H7 (cell line): ENCODE data around the gene RAPGEF5. TPM values are rescaled to one million over a fixed set of nuclear protein-coding genes. Genes with fewer than 3 reads are reported as not detected.
"Not testable (repeated sequence)": the region's sequence is repeated elsewhere in the genome, so short reads cannot be mapped to it uniquely, and the experiment has no call there.

Source experiments
- DNase-seq: peaks from one replicate; pipeline ENCODE4 v3.0.0; 2012
- H3K27me3 ChIP-seq: 2 replicates; pipeline ENCODE4 v1.6.0; 2011; ENCODE audit warnings: mild to moderate bottlenecking, low read length; ENCODE audit not compliant: control insufficient read depth, insufficient read depth
- H3K36me3 ChIP-seq: replicated peaks from 2 replicates; pipeline ENCODE4 v1.5.1; 2011; ENCODE audit warnings: low read length; ENCODE audit not compliant: control insufficient read depth, insufficient read depth
- H3K4me3 ChIP-seq: 2 replicates; pipeline ENCODE4 v1.5.1; 2011; ENCODE audit warnings: low read depth, mild to moderate bottlenecking, control low read depth, low read length, moderate library complexity; ENCODE audit not compliant: insufficient read depth
- total RNA-seq: library from RNA; depleted of rRNA; stranded (reverse); fragments of >200 nt; shearing (Covaris generic); gene quantifications from 2 replicates; pipeline ENCODE4 v1.2.3, GENCODE V29; 2014

RAPGEF5 gene
- total RNA-seq, 1 experiment from 2014 or later: 4.2 TPM

DNA sequence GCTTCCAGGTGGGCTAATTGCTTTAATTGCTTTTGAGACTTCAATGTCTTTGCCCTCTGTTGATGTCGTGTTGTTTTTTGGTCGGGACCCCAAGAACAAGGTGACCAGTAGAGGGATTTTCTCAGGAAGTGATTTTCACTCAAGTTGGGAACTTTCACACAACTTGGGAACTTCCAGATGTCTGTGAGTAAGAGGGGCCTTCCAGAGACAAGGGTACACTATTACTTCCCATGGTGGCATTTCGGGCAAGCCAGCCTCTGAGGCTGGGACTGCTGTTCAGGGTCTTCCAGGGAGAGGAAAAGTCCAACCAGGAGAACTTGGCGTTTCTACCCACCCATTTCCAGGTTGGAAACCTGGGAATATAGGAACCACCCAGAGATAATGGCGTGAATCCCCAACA is 241.3 kb downstream of the RAPGEF5 start:
- no peak for DNase-seq
- no peaks in the 10 kb centered on the region; the same call in 1 of the 2 replicates for H3K36me3 ChIP-seq
- H3K4me3 ChIP-seq: no peak overlapping the region
- no peaks in the 10 kb centered on the region for H3K27me3 ChIP-seq

DNA sequence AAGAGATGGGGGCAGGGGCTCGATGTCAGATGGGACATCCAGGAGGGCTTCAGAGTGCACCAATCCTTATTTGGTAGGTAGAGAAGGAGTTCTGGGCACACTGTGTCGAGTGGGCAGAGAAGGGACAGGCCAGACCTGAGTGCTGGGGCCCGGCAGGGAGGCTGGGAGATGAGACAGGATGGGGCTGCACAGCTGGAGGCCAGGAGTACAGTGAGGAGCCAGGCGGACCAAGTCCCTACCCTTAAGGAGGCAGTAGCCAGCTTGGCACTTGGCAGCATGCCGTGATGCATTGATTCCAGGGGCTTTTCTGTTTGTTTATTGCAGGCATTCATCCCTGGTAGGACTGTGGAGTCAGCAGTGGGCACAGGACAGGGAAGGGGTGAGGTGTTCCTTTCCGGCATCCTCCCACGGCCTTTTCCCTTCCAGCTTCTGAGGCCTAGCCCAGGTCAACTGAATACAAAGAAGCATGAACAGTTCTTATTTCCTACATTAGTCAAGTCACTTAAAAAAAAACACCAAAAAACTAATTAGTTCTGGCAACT is 242.4 kb downstream of the RAPGEF5 start:
- DNase-seq: no peak
- H3K4me3 ChIP-seq: no peak overlapping the region

DNA sequence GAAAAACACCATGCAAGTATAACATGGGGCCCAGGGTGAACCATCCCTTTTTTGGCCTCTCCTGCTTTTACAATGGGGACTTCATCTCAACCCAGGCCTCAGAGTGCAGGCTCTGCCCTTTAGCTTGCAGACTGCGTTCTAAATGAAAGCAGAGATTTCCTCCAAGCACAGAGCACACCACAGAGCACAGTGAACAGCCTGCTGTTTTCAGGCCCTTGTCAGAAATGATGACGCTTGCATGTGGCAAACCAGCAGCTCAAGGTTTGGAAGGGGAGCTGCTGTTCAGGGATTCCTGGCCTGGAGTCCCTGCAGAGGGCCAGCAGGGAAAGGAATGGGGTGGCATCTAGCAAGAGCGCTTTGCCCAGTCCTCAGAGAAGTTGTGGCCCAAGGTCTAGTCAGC is 243.9 kb downstream of the RAPGEF5 start:
- Histone ChIP-seq H3K4me3 (no peak overlapping the region), H3K36me3 (no peaks in the 10 kb centered on the region; the same call in 1 of the 2 replicates), H3K27me3 (no peaks in the 10 kb centered on the region)
- DNase-seq: no peak

More for the DNA sequence above, 242.4 kb downstream of the RAPGEF5 start:
- no peaks in the 10 kb centered on the region for H3K27me3 ChIP-seq
- no peaks in the 10 kb centered on the region; the same call in 1 of the 2 replicates for H3K36me3 ChIP-seq

DNA sequence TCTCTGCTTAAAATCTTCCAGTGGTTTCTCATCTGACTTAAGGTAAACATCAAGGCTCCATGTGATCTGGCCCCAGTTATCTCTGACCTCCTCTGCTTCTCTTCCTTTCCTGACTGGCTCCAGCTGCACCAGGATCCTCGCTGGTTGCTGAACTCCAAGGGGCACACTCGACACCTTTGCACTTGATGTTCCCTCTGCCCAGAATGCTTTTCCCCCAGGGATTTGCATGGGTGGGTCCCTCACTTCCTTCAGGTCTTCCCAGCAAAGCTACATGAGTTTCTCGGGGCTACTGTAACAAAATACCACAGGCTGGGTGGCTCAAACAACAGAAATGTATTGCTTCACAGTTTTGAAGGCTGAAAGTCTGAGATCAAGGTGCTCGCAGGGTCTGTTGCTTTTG is 245.3 kb downstream of the RAPGEF5 start:
- Histone ChIP-seq H3K36me3 (no peaks in the 10 kb centered on the region), H3K4me3 (no peak overlapping the region), H3K27me3 (no peaks in the 10 kb centered on the region)
- no peak for DNase-seq

DNA sequence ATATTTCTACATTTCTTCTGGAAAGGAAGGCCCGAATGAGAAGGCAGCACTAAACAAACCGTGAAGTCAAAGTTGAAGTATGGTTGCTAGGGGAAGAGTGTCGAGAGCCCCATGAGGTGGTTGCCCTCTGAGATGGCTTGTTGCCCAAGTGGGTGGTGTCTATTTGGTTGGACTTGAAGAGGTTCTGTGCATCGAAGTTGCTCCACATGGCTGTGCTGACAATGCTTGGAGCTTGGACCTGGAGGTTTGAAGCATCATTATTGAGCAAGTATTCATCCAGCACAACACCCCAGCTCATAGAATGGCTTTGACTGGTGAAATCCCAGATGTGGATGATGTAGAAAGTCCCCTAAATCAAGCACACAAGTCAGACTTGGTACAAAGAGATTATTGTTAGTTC is 246.1 kb downstream of the RAPGEF5 start:
- no peak overlapping the region for H3K4me3 ChIP-seq
- no peaks in the 10 kb centered on the region for H3K27me3 ChIP-seq
- H3K36me3 ChIP-seq: no peaks in the 10 kb centered on the region
- DNase-seq: no peak

DNA sequence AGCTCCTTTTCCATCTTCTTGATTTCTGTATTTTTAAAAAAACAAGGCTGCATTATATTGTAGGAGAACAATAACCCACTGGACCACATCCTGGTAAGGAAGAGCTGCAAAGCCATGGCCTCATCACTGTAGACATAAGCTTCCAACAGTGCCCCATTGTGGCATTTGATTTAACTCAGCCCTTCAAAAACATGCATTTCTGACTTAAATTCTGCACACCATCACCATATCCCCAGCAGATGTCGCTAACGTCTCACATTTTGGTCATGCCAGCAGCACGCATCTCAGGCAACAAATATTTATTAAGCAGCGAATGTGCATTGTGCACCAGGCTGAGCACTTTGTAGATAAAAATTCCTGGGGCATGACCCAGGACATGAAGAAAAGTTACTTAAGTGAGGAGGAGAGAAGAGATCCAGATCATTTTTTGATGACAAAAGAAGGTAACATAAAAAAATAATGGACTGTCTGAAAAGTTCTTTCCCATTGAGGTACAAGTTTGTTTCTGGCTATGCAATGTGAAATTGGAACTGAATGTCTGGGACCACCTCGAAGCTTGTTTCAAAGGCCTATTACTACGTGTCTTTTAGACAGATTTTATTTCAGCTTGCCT is 246.6 kb downstream of the RAPGEF5 start:
- Histone ChIP-seq H3K27me3 (no peaks in the 10 kb centered on the region), H3K36me3 (no peaks in the 10 kb centered on the region), H3K4me3 (no peak overlapping the region)
- DNase-seq: peak; percentile 76

DNA sequence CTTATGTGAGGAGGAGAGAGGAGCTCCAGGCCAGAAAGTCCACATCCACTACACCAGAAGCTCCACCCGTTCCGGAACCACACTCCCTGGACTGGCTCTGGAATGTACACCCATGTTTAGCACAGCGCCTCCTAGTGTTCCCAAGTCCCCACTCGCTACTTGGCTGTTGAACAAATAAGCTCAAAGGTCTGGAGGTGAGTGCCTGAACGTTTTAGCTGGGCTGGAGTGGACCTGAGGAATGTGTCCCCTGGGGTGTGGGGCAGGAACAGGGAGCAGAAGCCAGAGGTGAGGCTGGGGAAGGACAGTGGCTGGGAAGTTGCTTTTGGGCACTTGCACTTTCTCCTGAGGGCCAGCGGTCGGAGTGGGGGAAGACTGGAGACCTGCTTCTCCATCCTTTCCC is 247.2 kb downstream of the RAPGEF5 start:
- no peaks in the 10 kb centered on the region for H3K27me3 ChIP-seq
- DNase-seq: peak; percentile 56

DNA sequence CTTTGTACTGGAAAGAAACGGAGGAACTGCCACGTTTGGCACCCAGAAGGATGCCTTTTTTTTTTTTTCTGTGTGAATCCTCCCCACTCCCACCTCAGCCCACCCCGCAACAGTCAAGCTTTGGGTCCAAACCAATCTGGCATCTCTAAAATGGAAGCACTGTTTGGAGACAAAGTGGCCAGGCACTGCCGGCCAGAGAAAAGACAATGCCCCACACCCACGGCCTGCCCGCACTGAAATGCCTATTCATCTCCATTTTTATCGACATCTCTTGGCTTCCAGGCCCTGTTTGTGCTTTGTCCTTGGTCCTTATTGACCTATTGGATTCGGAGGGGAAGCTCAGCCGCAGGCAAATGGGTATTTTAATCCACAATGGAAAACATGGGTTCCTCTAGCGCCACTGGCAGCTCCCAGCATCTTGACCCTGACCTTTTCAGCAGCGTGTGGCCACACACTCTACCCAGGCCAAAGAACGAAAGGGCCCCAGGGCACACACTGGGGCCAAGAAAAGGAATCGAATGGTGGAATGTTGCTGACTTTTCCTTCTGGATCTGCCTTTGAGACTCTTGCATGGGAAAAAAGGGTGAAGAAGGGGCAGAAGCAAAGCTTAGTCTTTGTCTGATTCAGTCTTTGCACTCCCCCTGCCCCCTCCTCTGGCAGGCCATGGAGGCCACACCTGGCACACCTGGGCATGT is 248.7 kb downstream of the RAPGEF5 start:
- no peak for DNase-seq
- Histone ChIP-seq H3K4me3 (no peak overlapping the region), H3K27me3 (no peaks in the 10 kb centered on the region), H3K36me3 (no peaks in the 10 kb centered on the region)

More for the DNA sequence above, 247.2 kb downstream of the RAPGEF5 start:
- Histone ChIP-seq H3K4me3 (no peak overlapping the region), H3K36me3 (no peaks in the 10 kb centered on the region)

DNA sequence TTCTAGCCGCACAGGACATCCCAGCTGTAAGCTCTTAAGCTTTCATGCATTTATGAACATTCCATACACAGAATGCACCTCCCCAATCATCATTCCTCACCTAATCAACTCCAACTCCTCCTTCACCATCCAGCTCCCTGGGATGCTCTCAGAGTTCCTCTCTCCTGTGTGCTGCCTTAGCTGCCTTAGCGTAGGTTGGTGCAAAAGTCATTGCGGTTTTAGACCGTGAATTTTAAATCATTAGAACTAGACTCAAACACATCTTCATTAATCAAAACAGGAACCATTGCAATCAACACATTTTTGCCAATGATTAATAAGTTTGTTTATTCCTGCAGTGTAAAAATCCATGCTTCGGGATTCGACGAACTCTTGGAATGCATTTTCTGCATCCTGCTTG is 251.4 kb downstream of the RAPGEF5 start:
- H3K4me3 ChIP-seq: no peak overlapping the region
- no peak for DNase-seq
- H3K27me3 ChIP-seq: no peaks in the 10 kb centered on the region
- H3K36me3 ChIP-seq: no peaks in the 10 kb centered on the region

DNA sequence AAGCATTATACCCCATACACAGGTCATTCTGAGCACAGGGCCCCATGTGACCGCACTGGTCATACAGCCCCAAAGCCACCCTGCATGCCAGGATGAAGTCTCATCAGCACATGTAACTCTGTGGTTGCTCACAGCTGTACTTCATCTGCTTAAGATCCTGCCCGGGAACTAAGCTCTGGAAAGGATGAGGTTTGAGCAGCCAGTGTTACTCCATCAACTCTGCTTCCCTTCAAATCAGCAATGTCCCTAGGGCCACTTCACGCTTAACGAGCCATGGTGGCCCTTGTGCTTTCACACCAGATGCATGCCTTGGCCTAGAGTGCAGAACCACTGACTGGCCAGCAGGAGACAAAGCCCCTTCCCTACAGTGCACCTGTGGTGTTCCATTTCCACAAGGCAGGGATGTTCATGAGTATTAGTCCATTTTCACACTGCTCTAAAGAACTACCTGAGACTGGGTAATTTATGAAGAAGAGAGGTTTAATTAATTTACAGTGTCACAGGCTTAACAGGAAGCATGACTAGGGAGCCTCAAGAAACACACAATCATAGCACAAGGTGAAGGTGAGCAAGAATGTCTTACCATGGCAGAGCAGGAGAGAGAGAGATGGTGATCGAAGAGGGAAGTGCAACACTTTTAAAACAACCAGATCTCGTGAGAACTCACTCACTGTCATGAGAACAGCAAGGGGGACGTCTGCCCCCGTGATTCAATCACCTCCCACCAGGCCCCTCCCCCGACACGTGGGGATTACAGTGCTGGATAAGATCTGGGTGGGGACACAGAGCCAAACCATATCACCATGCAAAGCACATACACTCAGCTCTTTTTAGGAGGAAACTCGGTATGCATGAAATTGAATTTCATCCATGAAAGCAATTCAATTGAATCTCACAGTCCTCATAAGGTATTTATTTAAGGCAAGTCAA is 262.3 kb downstream of the RAPGEF5 start:
- Histone ChIP-seq H3K36me3 (no peaks in the 10 kb centered on the region), H3K4me3 (no peak overlapping the region), H3K27me3 (no peaks in the 10 kb centered on the region; the same call in 1 of the 2 replicates)
- DNase-seq: no peak

DNA sequence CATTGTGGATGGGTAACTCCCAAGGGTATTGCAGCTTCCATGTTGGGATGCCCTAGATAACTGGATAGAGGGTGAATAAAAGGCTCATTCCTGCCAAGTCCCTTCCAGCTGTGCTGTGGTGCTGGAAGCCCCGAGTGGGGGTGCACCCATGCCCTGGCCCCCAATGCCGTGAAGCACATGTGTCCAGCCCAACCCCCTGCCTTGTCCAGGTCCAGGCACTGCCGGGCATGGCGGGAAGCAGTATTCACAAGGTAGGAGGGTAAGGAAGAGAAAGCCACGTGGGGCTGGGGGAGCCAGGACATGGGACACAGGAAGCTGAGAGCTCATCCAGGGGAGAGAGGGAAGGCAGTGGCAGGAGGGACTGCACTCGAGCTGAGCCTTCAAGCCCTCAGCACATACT is 263.0 kb downstream of the RAPGEF5 start:
- Histone ChIP-seq H3K36me3 (no peaks in the 10 kb centered on the region), H3K27me3 (no peaks in the 10 kb centered on the region), H3K4me3 (no peak overlapping the region)
- no peak for DNase-seq

DNA sequence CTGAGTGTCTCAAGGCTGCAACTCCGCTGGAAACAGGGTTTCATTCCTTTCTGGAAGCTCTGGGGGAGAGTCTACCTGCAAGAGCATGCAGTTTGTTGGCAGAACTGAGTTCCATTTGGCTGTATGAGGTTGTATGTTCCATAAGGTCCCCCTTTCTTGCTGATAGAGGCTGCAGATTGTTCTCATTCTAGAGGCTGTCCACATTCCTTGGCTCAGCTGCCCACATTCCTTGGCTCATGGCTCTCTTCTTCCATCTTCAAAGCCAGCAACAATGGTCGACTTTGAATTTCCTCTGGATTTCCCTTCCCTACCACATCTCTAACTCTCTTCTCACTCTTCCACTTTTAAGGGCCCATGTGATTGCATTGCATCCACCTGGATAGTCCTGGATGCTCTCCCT is 264.0 kb downstream of the RAPGEF5 start:
- no peak overlapping the region for H3K4me3 ChIP-seq
- H3K27me3 ChIP-seq: no peaks in the 10 kb centered on the region
- H3K36me3 ChIP-seq: no peaks in the 10 kb centered on the region
- DNase-seq: no peak

DNA sequence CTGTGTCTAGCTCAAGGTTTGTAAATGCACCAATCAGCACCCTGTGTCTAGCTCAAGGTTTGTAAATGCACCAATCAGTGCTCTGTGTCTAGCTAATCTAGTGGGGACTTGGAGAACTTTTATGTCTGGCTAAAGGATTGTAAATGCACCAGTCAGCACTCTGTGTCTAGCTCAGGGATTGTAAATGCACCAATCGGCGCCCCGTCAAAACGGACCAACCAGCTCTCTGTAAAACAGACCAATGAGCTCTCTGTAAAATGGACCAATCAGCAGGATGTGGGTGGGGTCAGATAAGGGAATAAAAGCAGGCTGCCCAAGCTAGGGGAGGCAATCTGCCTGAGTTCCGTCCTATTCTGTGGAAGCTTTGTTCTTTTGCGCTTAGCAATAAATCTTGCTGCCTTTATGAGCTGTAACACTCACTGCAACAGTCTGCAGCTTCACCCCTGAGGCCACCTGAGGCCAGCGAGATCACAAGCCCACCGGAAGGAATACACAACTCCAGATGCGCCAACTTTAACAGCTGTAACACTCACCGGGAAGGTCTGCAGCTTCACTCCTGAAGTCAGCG is 265.9 kb downstream of the RAPGEF5 start:
- not testable (repeated sequence) for H3K36me3 ChIP-seq, H3K4me3 ChIP-seq, H3K27me3 ChIP-seq, DNase-seq

DNA sequence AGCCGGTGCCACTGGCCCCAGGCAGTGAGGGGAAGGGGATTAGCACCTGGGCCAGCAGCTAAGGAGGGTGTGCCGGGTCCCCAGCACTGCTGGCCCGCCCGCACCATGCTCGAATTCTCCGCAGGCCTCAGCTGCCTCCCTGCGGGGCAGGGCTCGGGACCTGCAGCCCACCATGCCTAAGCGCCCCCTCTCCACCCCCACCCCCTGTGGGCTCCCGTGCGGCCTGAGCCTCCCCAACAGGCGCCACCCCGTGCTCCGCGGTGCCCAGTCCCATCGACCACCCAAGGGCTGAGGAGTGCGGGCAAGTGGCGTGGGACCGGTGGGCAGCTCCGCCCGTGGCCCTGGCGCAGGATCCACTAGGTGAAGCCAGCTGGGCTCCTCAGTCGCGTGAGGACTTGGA is 266.4 kb downstream of the RAPGEF5 start:
- Histone ChIP-seq H3K27me3 (no peaks in the 10 kb centered on the region), H3K4me3 (no peak overlapping the region), H3K36me3 (no peaks in the 10 kb centered on the region)
- DNase-seq: no peak
